HCT116 (cell line): ENCODE results near the gene SH3PXD2A.

Experiments used
- CTCF ChIP-seq, 3 experiments: fragments of 200-600 bp in 1 of 3; sonication (generic) in 1 of 3; IDR thresholded peaks in 2 of 3; conservative IDR thresholded peaks in 1 of 3; 2 replicates each; pipeline ENCODE4 v1.5.1; 2012 to 2017; ENCODE audit warnings: low read depth in 2 of 3, low read length in 2 of 3, antibody characterized with exemption in 1 of 3, borderline replicate concordance in 1 of 3, control low read depth in 1 of 3, mild to moderate bottlenecking in 1 of 3, mixed read lengths in 1 of 3, mixed run types in 1 of 3, moderate library complexity in 1 of 3; ENCODE audit not compliant: insufficient read depth in 1 of 3
- POLR2A ChIP-seq: IDR thresholded peaks from 2 replicates; pipeline ENCODE4 v1.7.0; 2011; ENCODE audit warnings: borderline replicate concordance; ENCODE audit not compliant: insufficient read depth, insufficient read length; ENCODE audit errors: extremely low read depth
- YY1 ChIP-seq: IDR thresholded peaks from 2 replicates; pipeline ENCODE4 v1.6.1; 2011; ENCODE audit warnings: low read length, low read depth, moderate library complexity, mild to moderate bottlenecking; ENCODE audit not compliant: insufficient replicate concordance; ENCODE audit errors: extremely low read depth
- ZFX ChIP-seq: fragments of 450-650 bp; IDR thresholded peaks from 2 replicates; pipeline ENCODE4 v1.6.1; 2017
- ZNF274 ChIP-seq: fragments of 200-500 bp; sonication (Bioruptor generic); IDR thresholded peaks from 2 replicates; pipeline ENCODE4 v1.6.1; 2014; ENCODE audit warnings: mild to moderate bottlenecking, low read depth, low read length, inconsistent platforms

- TF ChIP-seq ZFX (no peak), CTCF (IDR thresholded peaks at IDR 0.05 in 2 of 3, conservative IDR thresholded peaks at IDR 0.05 in 1 of 3; ENCODE audit: borderline replicate concordance in 1 of 3, insufficient read depth in 1 of 3, low read depth in 2 of 3, low read length in 2 of 3) (no peak), YY1 (no peak), ZNF274 (no peak), POLR2A (no peak)
Observed at GRCh38 chr10:103713676-103714075, 141.7 kb downstream of the SH3PXD2A start.
